ENCODE data around the gene TRIM71. TPM values are rescaled to one million over a fixed set of nuclear protein-coding genes. Genes with fewer than 3 reads are reported as not detected.

TRIM71 gene
- polyA plus RNA-seq, 3 donors: 0.02 to 0.33 (median 0.06) TPM

GRCh38 chr3:32881624-32882023, 63.8 kb downstream of the TRIM71 start:
- Histone ChIP-seq H4K20me1 (ENCODE audit: insufficient read depth, low read length) (no peaks in the 10 kb centered on the region), H3K4me2 (replicated peaks; ENCODE audit: extremely low read depth, low read length, poor library complexity, severe bottlenecking) (no peak overlapping the region), H3K27ac (ENCODE audit: low read depth in 1 of 2, low read length in 2 of 2) (no peak overlapping the region), H3K79me2 (ENCODE audit: insufficient read depth, low read length) (peaks cover 7% of the 10 kb centered on the region), H3K4me3 (replicated peaks in 1 of 3; ENCODE audit: low read depth in 2 of 3, low read length in 3 of 3) (no peak overlapping the region), H3K27me3 (ENCODE audit: control insufficient read depth in 2 of 2, insufficient read depth in 2 of 2, low read length in 2 of 2) (no peaks in the 10 kb centered on the region), H3K9ac (ENCODE audit: insufficient read depth, low read length, poor library complexity, severe bottlenecking) (no peak overlapping the region), H3K9me3 (replicated peaks in 1 of 2; ENCODE audit: control insufficient read depth in 1 of 2, insufficient read depth in 1 of 2, low read length in 2 of 2) (no peaks in the 10 kb centered on the region), H2AFZ (ENCODE audit: insufficient read depth, low read depth, low read length, poor library complexity, severe bottlenecking) (no peak overlapping the region), H3K36me3 (replicated peaks in 1 of 2; ENCODE audit: control insufficient read depth in 1 of 2, insufficient read depth in 2 of 2, low read length in 2 of 2) (no peaks in the 10 kb centered on the region), H3K4me1 (ENCODE audit: control insufficient read depth in 1 of 2, insufficient read depth in 2 of 2, low read length in 2 of 2) (peaks cover 0 to 9% of the 10 kb centered on the region in 2 donors)
- Mint-ChIP-seq H3K36me3 (peaks cover 0 to 18% of the 10 kb centered on the region in 2 donors), H3K4me3 (no peak overlapping the region), H3K27ac (no peak overlapping the region), H3K9me3 (peaks cover 0 to 2% (median 0%) of the 10 kb centered on the region in 7 donors), H3K4me1 (peaks cover 23% of the 10 kb centered on the region), H3K27me3 (ENCODE audit: low read depth in 3 of 3) (peaks cover 0 to 1% (median 0%) of the 10 kb centered on the region in 3 donors)
- no peak for TF ChIP-seq CTCF (IDR thresholded peaks at IDR 0.05)
- no peak for DNase-seq
- no CpG with 5 or more reads among the region's 2 CpGs for WGBS (ENCODE audit: insufficient coverage)
- intact Hi-C loops (cut with micrococcal nuclease): no loop called here

- Histone ChIP-seq H3K9ac (ENCODE audit: insufficient read depth, low read length, poor library complexity, severe bottlenecking) (no peak overlapping the region), H2AFZ (ENCODE audit: insufficient read depth, low read depth, low read length, poor library complexity, severe bottlenecking) (no peak overlapping the region), H3K36me3 (replicated peaks in 1 of 2; ENCODE audit: control insufficient read depth in 1 of 2, insufficient read depth in 2 of 2, low read length in 2 of 2) (no peaks in the 10 kb centered on the region), H4K20me1 (ENCODE audit: insufficient read depth, low read length) (no peaks in the 10 kb centered on the region), H3K79me2 (ENCODE audit: insufficient read depth, low read length) (peaks cover 7% of the 10 kb centered on the region), H3K4me1 (ENCODE audit: control insufficient read depth in 1 of 2, insufficient read depth in 2 of 2, low read length in 2 of 2) (peaks cover 0 to 9% of the 10 kb centered on the region in 2 donors), H3K4me2 (replicated peaks; ENCODE audit: extremely low read depth, low read length, poor library complexity, severe bottlenecking) (no peak overlapping the region), H3K9me3 (replicated peaks in 1 of 2; ENCODE audit: control insufficient read depth in 1 of 2, insufficient read depth in 1 of 2, low read length in 2 of 2) (no peaks in the 10 kb centered on the region), H3K27ac (ENCODE audit: low read depth in 1 of 2, low read length in 2 of 2) (no peak overlapping the region), H3K4me3 (replicated peaks in 1 of 3; ENCODE audit: low read depth in 2 of 3, low read length in 3 of 3) (no peak overlapping the region), H3K27me3 (ENCODE audit: control insufficient read depth in 2 of 2, insufficient read depth in 2 of 2, low read length in 2 of 2) (no peaks in the 10 kb centered on the region)
- no peak for DNase-seq
- Mint-ChIP-seq H3K27ac (no peak overlapping the region), H3K9me3 (peaks cover 0 to 2% (median 0%) of the 10 kb centered on the region in 7 donors), H3K27me3 (ENCODE audit: low read depth in 3 of 3) (peaks cover 0 to 1% (median 0%) of the 10 kb centered on the region in 3 donors), H3K36me3 (peaks cover 0 to 19% of the 10 kb centered on the region in 2 donors), H3K4me3 (no peak overlapping the region), H3K4me1 (peaks cover 21% of the 10 kb centered on the region)
- intact Hi-C loops (cut with micrococcal nuclease): no loop called here
- TF ChIP-seq CTCF (IDR thresholded peaks at IDR 0.05): no peak
- no CpG with 5 or more reads among the region's 1 CpG for WGBS (ENCODE audit: insufficient coverage)
These were observed 64.4 kb downstream of the TRIM71 start for GRCh38 chr3:32882189-32882588.

Data from CD14-positive monocyte (primary cell).